HG03097 (cell line): ENCODE results near the gene ADH5.
A peak's percentile ranks its signal among the peaks of the same experiment; 100 is the strongest.
"Not testable (repeated sequence)": the region's sequence is repeated elsewhere in the genome, so short reads cannot be mapped to it uniquely, and the experiment has no call there.

Experiments used
- ATAC-seq: cut with Tn5 transposase; IDR thresholded peaks from one replicate; pipeline ENCODE4 v1.9.1; 2021; ENCODE audit not compliant: unreplicated experiment, low FRiP score

The ADH5 gene

DNA sequence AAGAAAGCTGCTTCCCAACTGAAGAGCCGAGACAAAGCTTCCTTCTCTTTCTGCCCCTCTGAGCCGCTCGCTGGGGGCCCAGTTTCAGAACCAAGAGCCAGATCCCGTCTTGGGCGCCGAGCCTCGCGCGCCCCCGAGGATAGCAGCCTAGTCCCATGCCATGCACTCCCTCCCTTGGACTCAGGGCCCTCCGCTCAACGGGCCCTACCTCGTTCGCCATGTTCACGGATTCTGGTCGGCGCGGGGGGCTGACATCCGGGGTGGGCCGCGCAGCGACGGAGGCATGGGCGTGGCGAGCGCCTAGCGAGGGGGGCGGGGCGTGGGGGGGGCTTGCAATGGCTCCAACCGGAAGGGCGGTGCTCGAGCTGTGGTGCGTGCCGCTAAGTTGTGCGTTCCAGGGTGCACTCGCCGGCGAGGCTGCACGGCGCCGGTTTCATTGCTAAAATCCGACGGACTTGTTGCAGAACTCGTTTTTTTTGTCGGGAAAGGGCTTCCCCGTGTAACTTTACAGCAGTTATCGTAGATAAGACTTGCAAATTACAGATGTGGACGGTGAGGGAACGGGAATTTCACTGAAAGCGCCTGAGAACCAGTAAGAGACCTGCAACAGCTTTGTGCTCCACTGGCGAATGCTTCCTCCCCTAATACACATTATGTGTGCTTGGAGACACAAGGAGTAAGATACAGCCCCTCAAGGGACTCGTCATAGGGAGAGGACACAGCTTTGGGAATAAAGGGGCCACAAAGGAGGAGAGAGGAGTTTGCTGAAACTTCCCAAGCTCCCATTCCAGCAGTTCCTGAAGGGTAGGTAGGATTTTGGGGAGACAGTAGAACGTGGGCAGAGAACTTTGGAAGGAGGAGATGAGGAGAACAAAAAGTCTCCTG is at the start of gene ADH5:
Gene ADH5 (minus strand): TSS at position 308 of the 885 bp plus-strand sequence. CDS start 88 bp downstream, at position 220.
- peak; percentile 94 for ATAC-seq

DNA sequence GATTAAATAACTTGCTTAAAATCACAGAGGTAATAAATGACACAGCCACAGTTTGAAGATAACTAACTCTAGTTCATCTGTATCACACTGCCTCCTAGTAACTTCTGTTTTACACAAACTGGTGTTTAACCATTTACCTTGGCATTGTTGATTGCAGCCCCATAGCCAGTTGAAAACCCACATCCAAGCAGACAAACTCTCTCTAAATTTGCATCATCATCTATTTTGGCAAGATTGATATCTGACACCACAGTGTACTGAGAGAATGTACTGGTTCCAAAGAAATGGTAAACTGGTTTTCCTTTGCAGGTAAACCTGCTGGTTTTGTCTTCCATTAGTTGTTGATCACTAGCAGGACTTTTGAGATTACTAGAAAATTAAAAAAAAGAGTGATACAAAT is 47.7 kb upstream of the ADH5 start:
- ATAC-seq: no peak

DNA sequence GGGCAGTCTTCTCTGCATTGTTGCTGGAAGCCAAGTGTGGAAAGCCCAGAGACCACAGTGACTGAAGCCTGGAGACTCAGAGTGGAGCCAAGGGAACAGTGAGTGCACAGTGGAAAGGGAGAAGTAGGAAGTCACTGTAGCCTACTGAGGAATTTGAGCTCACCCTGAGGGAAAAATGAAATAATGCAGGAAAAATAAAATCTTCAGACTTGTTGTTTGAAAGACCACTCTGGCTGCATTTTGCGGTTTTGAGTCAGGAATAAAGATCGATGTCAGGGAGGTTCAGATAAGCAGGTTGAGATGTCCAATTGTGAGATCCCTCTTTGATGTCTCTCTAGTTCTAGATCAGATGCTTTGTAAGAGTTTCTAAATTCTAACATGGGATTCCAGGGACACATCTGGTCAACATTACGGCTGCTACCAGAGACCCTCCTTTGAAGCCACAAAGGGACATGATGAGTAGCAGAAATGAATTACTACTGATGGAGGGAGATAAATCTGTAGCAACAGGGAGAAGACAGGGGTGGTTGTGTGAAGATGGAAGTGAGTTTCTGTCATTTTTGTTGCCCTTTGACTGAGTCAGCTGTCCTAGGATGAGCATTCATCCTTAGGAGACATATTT is 47.1 kb upstream of the ADH5 start:
- ATAC-seq: no peak

DNA sequence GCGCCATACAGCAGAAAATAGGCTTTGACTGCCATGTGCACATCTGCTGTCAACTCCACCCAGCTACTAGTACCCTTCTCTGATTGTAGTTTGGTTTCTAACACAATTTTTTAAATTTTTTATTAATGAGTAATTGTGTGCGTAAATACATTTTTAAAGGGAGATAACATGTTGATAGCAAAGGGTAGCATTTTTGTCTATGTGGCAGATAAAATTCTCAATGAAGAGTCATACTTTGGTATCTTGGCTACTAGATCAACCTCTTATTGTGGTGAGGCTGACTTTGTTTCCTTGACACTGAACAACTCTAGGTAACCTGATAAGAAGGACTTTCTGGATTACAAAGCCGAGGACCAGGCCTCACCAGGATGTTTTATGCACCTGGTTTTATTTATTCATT is 46.0 kb upstream of the ADH5 start:
- no peak for ATAC-seq

DNA sequence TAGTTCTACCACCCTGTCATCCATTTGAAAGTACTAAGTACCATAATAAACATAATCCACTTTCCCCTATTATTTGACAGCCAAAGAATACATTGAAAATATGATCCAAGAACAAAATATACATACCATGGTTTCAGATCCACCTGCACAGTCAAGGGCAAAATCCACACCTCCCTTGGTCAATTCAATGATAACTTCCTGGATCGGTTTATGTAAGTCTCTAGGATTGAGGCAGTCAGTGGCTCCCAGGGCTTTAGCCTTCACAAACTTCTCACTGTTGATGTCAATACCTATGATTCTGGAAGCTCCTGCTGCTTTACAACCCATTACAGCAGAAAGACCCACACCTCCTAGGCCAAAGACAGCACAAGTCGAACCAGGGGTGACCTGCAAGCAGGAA is 42.8 kb upstream of the ADH5 start:
- ATAC-seq: no peak

DNA sequence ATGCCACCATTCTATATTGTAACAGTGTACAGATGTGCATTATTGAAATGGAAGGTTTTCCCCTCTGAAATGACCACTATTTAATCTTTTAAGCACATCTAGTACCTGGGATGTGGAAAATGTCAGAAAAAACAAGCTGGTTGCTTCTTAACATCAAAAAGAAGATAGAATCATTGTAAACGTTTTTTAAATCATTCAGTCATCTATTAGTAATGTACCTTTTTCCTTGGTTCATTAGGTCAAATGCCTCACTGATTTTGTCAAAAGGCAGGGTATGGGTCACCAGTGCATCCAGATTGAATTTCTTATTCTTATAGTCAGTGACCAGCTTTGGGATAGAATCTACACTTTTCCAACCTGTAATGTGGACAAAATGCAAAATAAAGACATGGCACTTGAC is 37.8 kb upstream of the ADH5 start:
- no peak for ATAC-seq

DNA sequence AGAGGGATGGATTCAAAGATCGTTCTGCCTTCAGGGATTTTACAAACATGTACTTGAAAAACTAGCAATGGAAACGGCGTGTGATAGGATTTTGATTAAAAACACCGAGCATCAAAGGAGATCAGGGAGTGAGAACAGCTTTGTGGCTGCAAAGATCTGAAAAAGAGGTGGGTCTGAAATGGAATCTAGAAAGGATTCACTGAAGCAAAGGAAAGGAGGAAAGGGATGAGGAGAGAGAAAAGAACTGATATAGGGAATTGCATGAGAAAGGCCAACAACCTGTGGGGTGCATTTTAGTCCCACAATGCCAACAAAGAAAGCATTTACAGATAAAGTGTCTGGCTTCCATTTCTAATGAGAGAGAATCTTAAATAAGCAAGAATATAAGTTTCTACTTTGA is 32.4 kb upstream of the ADH5 start:
- no peak for ATAC-seq

DNA sequence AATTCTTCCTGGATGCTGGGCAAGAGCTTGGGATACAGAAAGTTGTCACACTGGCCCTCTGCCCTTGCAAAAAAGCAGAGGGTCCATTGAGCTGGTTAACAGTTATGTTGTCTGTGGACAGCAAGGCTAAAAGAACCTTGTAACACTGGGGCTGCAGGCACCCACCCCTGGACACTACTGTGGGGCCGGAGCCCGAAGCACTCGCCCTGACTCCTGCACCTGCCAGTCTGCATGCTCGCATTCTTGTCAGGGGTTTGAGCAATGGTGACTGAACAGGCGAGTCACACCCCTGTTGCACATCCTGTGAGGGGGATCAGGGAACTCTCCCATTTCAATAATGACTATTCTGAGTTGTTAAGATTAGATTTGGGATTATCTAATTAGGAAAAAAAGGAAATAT is 31.9 kb upstream of the ADH5 start:
- ATAC-seq: no peak

DNA sequence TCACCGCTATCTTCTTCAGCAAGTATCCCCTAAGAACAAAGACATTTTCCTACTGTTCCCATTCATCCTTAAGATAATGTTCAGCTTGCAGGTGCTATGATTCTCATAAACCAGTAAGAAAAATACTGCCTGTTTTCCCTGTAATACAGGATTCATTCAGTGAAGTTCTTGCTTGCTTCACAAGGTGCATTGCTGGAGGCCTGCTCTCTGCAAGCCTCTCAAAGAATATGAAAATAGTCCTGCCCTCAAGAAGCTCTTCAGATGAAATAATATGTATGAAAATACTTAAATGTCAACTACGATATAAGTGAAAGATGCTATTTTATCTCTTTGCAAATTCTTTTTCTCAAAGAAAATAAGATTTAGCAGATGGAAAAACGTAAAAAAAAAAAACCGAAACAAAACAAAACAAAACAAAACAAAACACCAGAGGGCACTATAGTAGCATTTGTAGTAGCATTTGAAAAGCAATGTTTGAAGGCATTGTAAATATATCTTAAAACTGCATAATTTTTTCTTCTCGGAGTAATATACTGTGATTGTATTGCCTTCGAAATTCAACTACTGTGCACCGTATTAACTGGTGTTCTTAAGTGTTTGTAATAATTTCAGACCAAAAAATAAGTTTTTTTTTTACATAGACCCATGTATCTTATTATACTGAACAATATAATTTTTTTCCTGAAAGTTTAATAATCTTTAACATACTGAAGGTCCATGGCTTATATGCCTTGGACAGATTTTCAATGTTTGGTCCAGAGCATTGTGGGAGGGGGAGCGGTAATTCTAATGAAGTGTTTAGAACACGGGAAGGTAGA is 29.5 kb upstream of the ADH5 start:
- no peak for ATAC-seq

DNA sequence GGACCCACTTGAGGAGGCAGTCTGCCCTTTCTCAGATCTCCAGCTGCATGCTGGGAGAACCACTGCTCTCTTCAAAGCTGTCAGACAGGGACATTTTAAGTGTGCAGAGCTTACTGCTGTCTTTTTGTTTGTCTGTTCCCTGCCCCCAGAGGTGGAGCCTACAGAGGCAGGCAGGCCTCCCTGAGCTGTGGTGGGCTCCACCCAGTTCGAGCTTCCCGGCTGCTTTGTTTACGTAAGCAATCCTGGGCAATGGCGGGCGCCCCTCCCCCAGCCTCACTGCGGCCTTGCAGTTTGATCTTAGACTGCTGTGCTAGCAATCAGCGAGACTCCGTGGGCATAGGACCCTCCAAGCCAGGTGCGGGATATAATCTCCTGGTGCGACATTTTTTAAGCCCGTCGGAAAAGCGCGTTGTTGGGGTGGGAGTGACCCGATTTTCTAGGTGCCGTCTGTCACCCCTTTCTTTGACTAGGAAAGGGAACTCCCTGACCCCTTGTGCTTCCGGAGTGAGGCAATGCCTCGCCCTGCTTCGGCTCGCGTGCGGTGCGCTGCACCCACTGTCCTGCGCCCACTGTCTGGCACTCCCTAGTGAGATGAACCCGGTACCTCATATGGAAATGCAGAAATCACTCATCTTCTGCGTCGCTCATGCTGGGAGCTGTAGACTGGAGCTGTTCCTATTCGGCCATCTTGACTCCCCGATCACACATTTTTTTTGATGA is 28.7 kb upstream of the ADH5 start:
- not testable (repeated sequence) for ATAC-seq

DNA sequence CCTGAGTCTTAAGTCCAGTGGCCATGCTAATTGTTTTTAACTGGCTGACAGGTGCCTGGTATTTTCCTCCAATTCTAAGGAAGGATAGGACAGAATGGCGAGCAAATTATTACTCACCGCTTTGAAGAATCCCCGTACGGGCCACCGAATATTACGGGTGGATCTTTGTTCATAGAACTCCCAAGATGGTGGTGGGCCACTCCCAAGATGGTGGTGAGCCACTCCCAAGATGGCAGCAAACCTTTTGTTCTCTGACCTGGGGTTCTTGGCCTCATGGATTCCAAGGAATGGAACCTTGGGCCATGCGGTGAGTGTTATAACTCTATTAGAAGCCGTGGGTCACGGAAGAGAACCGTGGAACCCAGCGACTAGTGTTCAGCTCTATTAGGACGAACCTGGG is 20.7 kb upstream of the ADH5 start:
- ATAC-seq: not testable (repeated sequence)

DNA sequence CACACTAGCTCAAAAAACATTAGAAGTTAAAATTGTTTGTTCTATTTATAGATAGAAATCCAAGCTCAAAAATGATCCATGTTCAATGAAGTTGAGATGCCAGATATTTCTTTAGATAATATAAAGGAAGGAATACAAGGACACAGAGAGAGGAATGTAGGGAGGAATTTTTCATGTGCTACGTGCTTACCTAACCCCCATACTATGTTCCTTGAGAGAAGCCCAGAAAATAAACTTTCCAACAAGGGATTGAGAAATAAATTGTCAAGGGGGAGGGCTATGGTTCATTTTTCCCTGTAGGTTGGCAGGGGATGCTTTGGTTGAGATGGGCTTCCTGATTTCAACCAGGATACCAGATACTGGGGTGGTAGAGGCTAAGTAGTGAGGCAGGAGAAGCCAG is 15.6 kb upstream of the ADH5 start:
- ATAC-seq: no peak

DNA sequence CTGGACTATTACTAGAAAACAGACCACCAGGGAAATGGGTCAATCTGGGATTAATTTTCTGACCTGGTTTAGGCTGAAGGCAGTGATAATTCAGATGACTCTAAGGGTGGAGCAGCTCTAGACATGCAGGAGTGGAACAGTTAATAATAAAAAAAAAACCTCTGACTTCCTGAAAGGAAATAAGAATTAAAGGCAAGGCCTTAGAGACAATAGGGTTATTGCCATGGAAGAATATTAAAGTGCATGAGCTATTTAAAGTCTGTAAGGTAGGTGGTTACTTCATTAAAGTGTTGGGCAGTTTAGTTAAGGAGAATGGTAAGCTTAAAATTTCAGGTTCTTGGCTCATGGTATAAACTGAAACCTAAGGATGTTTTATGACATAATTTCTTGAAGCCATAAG is 14.6 kb upstream of the ADH5 start:
- no peak for ATAC-seq

DNA sequence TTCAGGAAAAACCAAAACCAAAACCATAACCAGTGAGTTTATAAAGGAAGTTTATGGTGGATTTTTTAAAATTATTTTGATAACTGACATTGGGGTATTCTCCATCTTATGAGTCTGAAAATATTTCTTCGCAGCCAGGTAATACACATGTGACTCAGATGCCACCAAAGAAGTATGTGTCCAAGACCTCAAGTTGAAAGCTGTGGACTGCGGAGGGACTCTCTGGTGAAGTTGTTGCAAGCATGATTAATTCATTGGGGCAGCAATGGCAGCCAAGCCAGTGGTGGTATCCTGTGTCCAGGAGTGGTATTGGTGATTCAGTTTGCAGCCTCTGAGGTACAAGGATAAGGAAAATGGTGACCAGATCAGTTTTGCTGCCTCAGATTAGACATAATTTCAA is 14.0 kb upstream of the ADH5 start:
- ATAC-seq: no peak

DNA sequence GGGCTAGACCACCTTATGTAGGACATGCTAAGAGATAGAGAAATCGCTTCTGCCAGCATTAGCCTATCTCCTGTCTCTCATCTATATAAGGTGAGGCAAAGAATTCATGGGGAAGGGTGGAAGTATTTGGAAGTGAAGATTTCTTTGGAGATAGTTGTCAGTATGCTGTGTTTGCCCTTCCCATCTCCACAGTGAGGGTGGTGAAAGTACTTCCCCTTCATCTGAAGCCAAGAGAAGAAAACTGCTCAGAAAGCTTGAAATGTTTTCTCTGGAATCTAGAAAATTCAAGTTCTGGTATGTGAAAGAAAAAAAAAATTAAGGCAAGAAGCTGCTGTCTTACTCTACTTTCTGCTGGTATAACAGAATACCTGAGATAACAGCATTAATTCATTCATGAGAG is 12.3 kb upstream of the ADH5 start:
- no peak for ATAC-seq

DNA sequence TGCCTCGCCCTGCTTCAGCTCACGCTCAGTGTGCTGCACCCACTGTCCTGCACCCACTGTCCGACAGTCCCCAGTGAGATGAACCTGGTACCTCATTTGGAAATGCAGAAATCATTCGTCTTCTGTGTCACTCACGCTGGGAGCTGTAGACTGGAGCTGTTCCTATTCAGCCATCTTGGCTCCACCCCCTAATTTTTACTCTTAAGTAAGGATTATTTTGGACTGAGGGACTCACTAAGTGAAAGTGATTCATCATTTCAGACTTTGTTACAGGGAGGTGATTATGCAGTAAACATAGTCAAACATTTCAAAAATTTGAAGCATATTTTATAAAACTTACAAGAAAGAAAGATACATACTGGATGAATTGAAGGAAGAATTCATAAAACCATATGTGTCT is 11.2 kb upstream of the ADH5 start:
- not testable (repeated sequence) for ATAC-seq

DNA sequence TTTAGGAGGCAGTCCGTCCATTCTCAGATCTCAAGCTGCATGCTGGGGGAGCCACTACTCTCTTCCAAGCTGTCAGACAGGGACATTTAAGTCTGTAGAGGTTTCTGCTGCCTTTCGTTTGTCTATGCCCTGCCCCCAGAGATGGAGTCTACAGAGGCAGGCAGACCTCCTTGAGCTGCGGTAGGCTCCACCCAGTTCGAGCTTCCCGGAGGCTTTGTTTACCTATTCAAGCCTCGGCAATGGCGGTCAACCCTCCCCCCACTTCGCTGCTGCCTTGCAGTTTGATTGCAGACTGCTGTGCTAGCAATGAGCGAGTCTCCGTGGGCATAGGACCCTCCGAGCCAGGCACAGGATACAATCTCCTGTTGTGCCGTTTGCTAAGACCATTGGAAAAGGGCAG is 10.7 kb upstream of the ADH5 start:
- ATAC-seq: no peak

DNA sequence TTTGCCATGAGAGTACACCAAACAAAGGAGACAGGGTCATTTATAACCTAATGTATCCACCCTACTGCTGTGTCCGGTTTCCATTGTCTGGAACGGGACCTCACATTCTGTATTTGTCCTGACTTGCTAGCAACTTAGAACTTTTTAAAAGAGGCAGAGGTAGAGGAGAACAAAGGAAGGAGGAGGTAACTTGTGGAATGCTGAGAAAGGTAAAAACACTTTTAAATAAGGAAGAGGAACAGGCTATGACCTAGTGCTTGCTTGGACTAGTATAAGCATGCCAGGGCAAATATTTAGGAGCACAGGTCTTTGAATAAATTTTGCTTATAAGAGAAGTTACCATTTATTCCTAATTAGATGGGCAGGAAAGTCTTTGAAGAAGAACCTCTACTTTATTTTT is 3.3 kb upstream of the ADH5 start:
- ATAC-seq: not testable (repeated sequence)

DNA sequence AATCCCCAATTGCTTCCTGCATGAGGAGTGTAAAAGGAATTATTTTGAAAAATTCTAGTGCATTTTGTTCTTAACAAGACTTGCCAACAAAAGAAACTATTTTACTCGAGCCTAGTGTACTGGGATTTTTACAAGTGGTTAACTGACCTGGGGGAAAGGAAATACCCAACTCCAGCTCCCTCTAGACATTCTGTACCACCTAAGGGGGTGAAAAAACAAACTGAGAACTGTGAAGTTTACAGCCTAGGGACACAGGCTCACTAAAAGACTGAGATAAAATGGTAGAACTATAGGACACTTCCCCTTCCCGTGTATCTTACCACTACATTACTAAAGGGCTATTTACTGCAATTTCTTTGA is 2.6 kb upstream of the ADH5 start:
- no peak for ATAC-seq

DNA sequence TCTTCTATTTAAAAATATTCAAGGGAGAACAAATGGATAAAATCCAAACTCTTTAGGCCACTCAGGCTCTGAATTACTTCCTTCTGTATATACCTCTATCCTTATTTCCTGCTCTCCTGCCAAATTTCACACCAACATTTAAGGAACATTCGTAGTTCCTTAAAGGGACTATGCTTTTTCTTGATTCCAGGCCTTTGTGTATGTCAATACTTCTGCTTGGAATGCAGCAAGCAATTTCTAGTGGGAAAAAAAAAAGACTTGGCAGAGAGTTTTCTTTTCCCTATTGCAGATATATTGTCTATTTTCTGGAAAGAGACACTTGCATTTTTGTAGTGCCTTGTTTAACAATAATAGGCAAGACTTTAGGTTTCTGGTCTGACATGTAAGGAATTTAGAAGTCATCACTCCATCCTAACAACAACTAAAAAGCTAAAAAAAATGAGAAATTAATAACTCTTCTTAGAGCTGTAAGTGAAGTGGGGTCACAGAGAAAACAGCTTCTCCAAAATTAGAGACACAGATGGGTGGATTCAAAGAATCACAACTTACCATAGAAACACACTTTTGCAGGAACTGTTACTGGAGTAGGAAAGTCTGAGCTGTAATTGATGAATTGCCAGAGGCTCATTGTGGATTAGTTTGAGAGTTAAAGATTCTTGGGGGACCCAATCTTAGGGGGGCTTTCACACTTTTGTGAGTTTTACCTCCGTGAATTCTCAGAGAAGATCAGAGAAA is 2.1 kb upstream of the ADH5 start:
- no peak for ATAC-seq
